Calu3 (cell line): ENCODE data around the gene FOXP1. TPM values are rescaled to one million over a fixed set of nuclear protein-coding genes. Genes with fewer than 3 reads are reported as not detected.

Experiments used
- BruUV-seq: library from RNA; stranded (reverse); fragments of 400-500 nt; replicated peaks from 2 replicates; lab custom pipeline; 2021; lab: Mats Ljungman, UMichigan
- CTCF ChIA-PET: fragments of 300-600 bp; sonication (Branson Sonifier 250); formaldehyde crosslinking; loops from one replicate; lab custom pipeline; 2022; ENCODE audit warnings: antibody characterized with exemption; lab: Charles Lee
- DNase-seq: peaks from one replicate; pipeline ENCODE4 v3.0.0; 2022
- H3K27ac Mint-ChIP-seq: one replicate; pipeline ENCODE4 v1.8.0; 2022; ENCODE audit warnings: mixed read lengths; ENCODE audit not compliant: unreplicated experiment
- H3K27me3 Mint-ChIP-seq: one replicate; pipeline ENCODE4 v1.8.0; 2022; ENCODE audit warnings: mixed read lengths; ENCODE audit not compliant: unreplicated experiment
- H3K36me3 Mint-ChIP-seq: one replicate; pipeline ENCODE4 v1.8.0; 2022; ENCODE audit warnings: mild to moderate bottlenecking, moderate library complexity, mixed read lengths; ENCODE audit not compliant: insufficient read depth, unreplicated experiment
- H3K4me1 Mint-ChIP-seq: one replicate; pipeline ENCODE4 v1.8.0; 2022; ENCODE audit warnings: mild to moderate bottlenecking, low read depth, mixed read lengths; ENCODE audit not compliant: unreplicated experiment
- H3K4me3 Mint-ChIP-seq: one replicate; pipeline ENCODE4 v1.8.0; 2022; ENCODE audit warnings: mild to moderate bottlenecking, low read depth, moderate library complexity, mixed read lengths; ENCODE audit not compliant: unreplicated experiment
- H3K9me3 Mint-ChIP-seq: one replicate; pipeline ENCODE4 v1.8.0; 2022; ENCODE audit warnings: low read depth, mixed read lengths; ENCODE audit not compliant: unreplicated experiment
- intact Hi-C: fragments of 100-400 bp; cut with micrococcal nuclease; formaldehyde crosslinking; loops from one replicate; pipeline ENCODE4 v1.10.0; 2022; ENCODE audit not compliant: unreplicated experiment
- total RNA-seq: library from RNA; stranded (reverse); gene quantifications from 2 replicates; pipeline ENCODE4 v1.2.3, GENCODE V29; 2022
- TF ChIP-seq, protein P1 (sequence below): fragments of 200-600 bp; IDR thresholded peaks from one replicate; pipeline ENCODE4 v1.8.0; 2022; ENCODE audit warnings: antibody characterized with exemption; ENCODE audit not compliant: unreplicated experiment

FOXP1 gene
- total RNA-seq, 1 experiment from 2014 or later: 82.8 TPM

DNA sequence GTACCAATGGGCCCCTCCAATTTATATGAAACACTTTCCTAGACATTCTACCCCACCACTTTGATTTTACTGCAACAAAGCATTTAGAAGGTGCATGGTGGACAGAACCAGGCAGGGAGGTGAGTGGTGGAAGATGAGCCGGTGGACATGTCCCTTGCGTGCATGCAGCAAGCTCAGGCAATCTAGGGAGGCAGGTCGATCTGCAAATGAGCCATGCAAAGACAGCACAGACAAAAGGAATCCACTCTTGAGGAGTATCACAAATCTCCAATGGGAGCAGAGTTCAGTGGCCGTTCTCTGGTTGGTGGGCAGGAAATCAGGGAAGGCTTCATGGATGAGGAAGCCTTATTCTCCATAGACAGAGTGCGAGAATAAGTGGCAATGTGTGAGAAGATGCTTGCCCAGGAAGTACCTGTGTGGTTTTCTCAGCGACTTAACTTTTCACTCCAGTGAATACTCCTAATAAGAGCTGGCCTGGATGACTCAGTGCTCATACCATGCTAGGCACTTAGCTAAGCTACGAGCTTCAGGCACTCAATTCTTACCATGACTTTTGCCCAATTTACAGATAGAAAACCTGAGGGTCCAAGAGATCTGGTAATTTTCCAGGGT is 152.5 kb downstream of the FOXP1 start:
- Mint-ChIP-seq H3K4me1 (peaks cover 23% of the 10 kb centered on the region), H3K4me3 (no peak overlapping the region), H3K27ac (no peak overlapping the region), H3K36me3 (no peaks in the 10 kb centered on the region), H3K9me3 (no peaks in the 10 kb centered on the region), H3K27me3 (no peaks in the 10 kb centered on the region)
- no TSS peak for BruUV-seq
- CTCF ChIA-PET: no interaction called here
- DNase-seq: no peak
- TF ChIP-seq, protein P1, sequence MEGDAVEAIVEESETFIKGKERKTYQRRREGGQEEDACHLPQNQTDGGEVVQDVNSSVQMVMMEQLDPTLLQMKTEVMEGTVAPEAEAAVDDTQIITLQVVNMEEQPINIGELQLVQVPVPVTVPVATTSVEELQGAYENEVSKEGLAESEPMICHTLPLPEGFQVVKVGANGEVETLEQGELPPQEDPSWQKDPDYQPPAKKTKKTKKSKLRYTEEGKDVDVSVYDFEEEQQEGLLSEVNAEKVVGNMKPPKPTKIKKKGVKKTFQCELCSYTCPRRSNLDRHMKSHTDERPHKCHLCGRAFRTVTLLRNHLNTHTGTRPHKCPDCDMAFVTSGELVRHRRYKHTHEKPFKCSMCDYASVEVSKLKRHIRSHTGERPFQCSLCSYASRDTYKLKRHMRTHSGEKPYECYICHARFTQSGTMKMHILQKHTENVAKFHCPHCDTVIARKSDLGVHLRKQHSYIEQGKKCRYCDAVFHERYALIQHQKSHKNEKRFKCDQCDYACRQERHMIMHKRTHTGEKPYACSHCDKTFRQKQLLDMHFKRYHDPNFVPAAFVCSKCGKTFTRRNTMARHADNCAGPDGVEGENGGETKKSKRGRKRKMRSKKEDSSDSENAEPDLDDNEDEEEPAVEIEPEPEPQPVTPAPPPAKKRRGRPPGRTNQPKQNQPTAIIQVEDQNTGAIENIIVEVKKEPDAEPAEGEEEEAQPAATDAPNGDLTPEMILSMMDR: no peak
- intact Hi-C loops: no loop called here

DNA sequence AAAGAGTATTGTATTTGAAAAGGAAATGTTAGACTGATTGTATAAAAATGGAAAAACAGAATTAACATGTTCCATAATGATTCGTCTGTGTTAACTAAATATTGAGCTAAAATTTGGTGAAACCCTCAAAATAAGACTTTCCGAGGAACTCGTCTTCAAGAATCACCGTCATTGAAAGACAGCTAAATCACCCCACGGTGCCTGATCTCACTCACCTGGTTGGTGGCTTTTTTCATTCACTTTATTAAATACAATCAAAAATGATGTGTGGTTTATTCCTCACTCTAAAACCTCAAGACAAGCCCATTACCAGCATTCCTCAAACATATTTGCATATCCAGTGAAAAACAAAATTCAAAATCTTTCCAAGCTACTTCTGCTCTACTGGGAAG is 153.9 kb downstream of the FOXP1 start:
- no peak overlapping the region for H3K27ac Mint-ChIP-seq
- intact Hi-C loops: no loop called here

DNA sequence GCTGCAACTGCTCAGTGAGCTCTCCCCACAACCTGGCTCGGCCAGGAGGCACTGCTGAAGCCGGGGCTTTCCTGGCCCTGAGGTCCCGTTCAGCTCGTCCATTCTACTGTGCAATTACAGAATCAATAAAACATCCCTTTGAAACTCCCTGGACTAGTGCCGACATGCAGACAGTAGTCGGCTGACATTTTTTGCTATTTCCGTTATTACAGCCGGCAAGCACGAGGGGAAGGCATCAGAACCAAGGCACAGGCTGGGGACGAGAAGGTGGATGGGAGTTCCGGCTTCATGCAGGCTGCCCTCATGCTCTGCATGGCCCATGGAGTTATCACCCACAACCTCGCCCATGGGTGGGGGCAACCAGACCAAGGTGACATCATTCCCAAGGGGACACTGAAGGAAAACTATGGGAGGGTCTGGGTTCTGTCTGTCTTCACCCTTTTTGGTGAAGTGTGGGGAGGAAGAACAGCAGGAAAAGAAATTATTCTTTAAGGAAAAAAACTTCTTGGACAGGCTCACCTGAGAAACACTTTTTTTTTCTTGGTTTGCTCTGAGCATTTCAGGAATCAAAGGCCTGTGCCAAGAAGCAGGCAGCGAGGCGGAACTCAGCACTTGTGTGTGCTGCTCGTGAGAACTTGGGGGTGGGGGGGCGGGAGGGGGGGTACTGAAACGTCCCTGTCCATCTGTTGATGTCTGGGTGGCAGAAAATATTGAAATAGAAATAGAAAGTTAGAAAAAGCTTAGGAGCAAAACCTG is 154.5 kb downstream of the FOXP1 start:
- BruUV-seq: no TSS peak
- Mint-ChIP-seq H3K36me3 (no peaks in the 10 kb centered on the region), H3K4me1 (peaks cover 29% of the 10 kb centered on the region), H3K9me3 (no peaks in the 10 kb centered on the region), H3K4me3 (peak overlapping the region; percentile 53), H3K27me3 (no peaks in the 10 kb centered on the region), H3K27ac (peak overlapping the region; percentile 50)
- CTCF ChIA-PET: interaction anchor here (0.8 kb wide), 1 partner anchor 45 kb away, joined by 5 read pairs; no protein-coding TSS in a partner anchor
- TF ChIP-seq, protein P1: no peak
- peak; percentile 32 for DNase-seq
- intact Hi-C loops: no loop called here

More for the DNA sequence above, 153.9 kb downstream of the FOXP1 start:
- Mint-ChIP-seq H3K27me3 (no peaks in the 10 kb centered on the region), H3K4me1 (peaks cover 29% of the 10 kb centered on the region), H3K36me3 (no peaks in the 10 kb centered on the region), H3K4me3 (no peak overlapping the region), H3K9me3 (no peaks in the 10 kb centered on the region)
- BruUV-seq: no TSS peak
- CTCF ChIA-PET: interaction anchor here (0.8 kb wide), 1 partner anchor 45 kb away, joined by 5 read pairs; no protein-coding TSS in a partner anchor
- no peak for DNase-seq
- TF ChIP-seq, protein P1: no peak

DNA sequence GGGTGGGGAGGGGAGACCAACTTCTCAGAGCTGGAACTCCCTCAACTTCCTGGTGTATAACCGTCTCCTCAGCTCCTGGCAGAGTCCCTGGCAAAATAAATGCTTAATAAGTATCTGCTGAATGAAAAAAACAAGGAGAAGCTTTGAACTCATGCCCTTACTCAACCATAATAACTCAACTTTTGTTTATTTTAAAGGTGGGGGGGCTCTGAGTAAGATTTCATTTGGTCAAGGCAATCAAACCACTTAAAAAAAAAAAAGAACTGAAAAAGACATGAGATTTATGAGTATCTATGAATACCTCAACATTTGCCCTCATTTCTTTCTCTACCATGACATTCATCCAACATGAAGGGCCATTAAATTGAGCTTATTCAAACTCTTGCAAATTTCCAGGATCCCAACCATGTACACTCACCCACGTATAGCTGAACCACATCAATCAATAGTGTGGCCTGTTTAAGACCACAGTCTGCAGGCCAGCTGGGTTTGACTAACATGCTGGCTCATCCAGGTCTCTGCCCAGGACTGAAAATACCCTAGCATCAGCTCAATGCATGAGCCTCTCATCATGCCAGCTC is 157.9 kb downstream of the FOXP1 start:
- no peak for DNase-seq
- CTCF ChIA-PET: interaction anchor here (0.5 to 1.1 kb wide), 3 partner anchors 28 to 158 kb away, joined by 3 to 5 read pairs (median 4); no protein-coding TSS in a partner anchor
- no peaks in the 10 kb centered on the region for H3K36me3 Mint-ChIP-seq
- no peaks in the 10 kb centered on the region for H3K27me3 Mint-ChIP-seq
- no peak overlapping the region for H3K27ac Mint-ChIP-seq
- no peaks in the 10 kb centered on the region for H3K9me3 Mint-ChIP-seq
- no TSS peak for BruUV-seq
- H3K4me1 Mint-ChIP-seq: peaks cover 29% of the 10 kb centered on the region
- intact Hi-C loops: no loop called here
- no peak overlapping the region for H3K4me3 Mint-ChIP-seq
- TF ChIP-seq, protein P1: no peak
